ENCODE results near the gene COASY. TPM values are rescaled to one million over a fixed set of nuclear protein-coding genes. Genes with fewer than 3 reads are reported as not detected.
A peak's percentile ranks its signal among the peaks of the same experiment; 100 is the strongest.

Gene COASY
- total and polyA plus RNA-seq, 2 of the 4 experiments (the other 2 are of a cell fraction): 10.6 to 44.0 TPM

GRCh38 chr17:42577140-42577531 lies 15.2 kb downstream of the COASY start:
- peaks cover 33 to 68% of the 10 kb centered on the region in 2 experiments; a peak in 3 of 4 replicates for H3K79me1 ChIP-seq (ENCODE audit: low read depth in 1 of 2, low read length in 2 of 2)
- H3K4me1 ChIP-seq (ENCODE audit: control insufficient read depth, insufficient read depth, low read length): peaks cover 5% of the 10 kb centered on the region
- H3K9me3 ChIP-seq (ENCODE audit: control insufficient read depth, insufficient read depth, low read length): no peaks in the 10 kb centered on the region
- H3K4ac ChIP-seq (ENCODE audit: low read depth, low read length): peak overlapping the region; percentile 56
- ChIA-PET POLR2A (ENCODE audit: unreplicated experiment) (no interaction called here), CTCF (interaction anchor here (0.6 to 2.2 kb wide), 5 partner anchors 10 to 247 kb away, joined by 3 to 6 read pairs (median 5); partner anchors contain the start of gene BECN1)
- peak overlapping the region; percentile 42 for H3K56ac ChIP-seq (ENCODE audit: extremely low read depth, insufficient read depth, low read length)
- WGBS, 2 experiments (ENCODE audit: extremely low coverage in 2 of 2, insufficient read length in 1 of 2): 4% methylated on average over 11 of the region's 18 CpGs; no CpG with 5 or more reads in 1 of the 2 experiments
- peak overlapping the region; percentile 40; the same call in 1 of the 2 replicates for H3K27ac ChIP-seq (ENCODE audit: insufficient read depth, low read length)
- H4K91ac ChIP-seq (ENCODE audit: insufficient read depth, low read depth, low read length): peak overlapping the region; percentile 40; the same call in 1 of the 2 replicates
- H3K9ac ChIP-seq (ENCODE audit: low read depth, low read length): peak overlapping the region; percentile 54
- no peak overlapping the region for H2BK20ac ChIP-seq (ENCODE audit: low read depth, low read length)
- peak overlapping the region; percentile 13 to 65; a peak in 2 of 4 replicates for H4K8ac ChIP-seq (ENCODE audit: low read depth in 2 of 2, low read length in 2 of 2)
- no peak overlapping the region for H4K5ac ChIP-seq (ENCODE audit: low read depth, low read length)
- H2BK120ac ChIP-seq (ENCODE audit: low read depth, low read length): no peak overlapping the region
- H3K18ac ChIP-seq (ENCODE audit: low read depth, low read length): no peak overlapping the region
- in situ Hi-C loops (cut with MboI; ENCODE audit: low sequenced_read_pairs) (loop anchor here (5.0 kb wide), 1 partner anchor 105 kb away; the partner anchor contains the start of genes CCR10 and CNTNAP1), intact Hi-C loops (cut with micrococcal nuclease) (loop anchor here (2.0 to 5.0 kb wide), 2 partner anchors 32 to 185 kb away; partner anchors contain the start of genes RAMP2, RETREG3 and TUBG1), dilution Hi-C loops (cut with HindIII; ENCODE audit: low sequenced_read_pairs, unreplicated experiment) (no loop called here)
- peak overlapping the region; percentile 99 for H2AFZ ChIP-seq (replicated peaks; ENCODE audit: low read length, poor library complexity)
- H3K36me3 ChIP-seq (ENCODE audit: control insufficient read depth, insufficient read depth, low read length): peaks cover 40% of the 10 kb centered on the region
- peak overlapping the region; percentile 71; the same call in 1 of the 2 replicates for H2AK5ac ChIP-seq (ENCODE audit: low read depth, low read length)
- no peak overlapping the region for H2BK5ac ChIP-seq (ENCODE audit: low read depth, low read length, poor library complexity, severe bottlenecking)
- H3K4me2 ChIP-seq (ENCODE audit: low read depth, low read length): peak overlapping the region; percentile 76
- TF ChIP-seq MAZ (IDR thresholded peaks at IDR 0.05; ENCODE audit: borderline replicate concordance, low read depth, low read length) (no peak), CEBPB (IDR thresholded peaks at IDR 0.05; ENCODE audit: low read depth, low read length) (no peak), CHD1 (IDR thresholded peaks at IDR 0.05; ENCODE audit: low read depth, low read length) (no peak), MAFK (IDR thresholded peaks at IDR 0.05; ENCODE audit: low read depth, low read length) (no peak), CTCF (conservative IDR thresholded peaks at IDR 0.05; ENCODE audit: low read depth, low read length) (no peak), ELK1 (IDR thresholded peaks at IDR 0.05; ENCODE audit: borderline replicate concordance, low read depth, low read length) (no peak), USF2 (IDR thresholded peaks at IDR 0.05; ENCODE audit: low read depth, low read length) (no peak), RFX5 (IDR thresholded peaks at IDR 0.05; ENCODE audit: low read depth, low read length) (no peak), NFE2L2 (IDR thresholded peaks at IDR 0.05; ENCODE audit: low read depth, low read length) (no peak), BHLHE40 (IDR thresholded peaks at IDR 0.05; ENCODE audit: low read depth, low read length) (no peak), MXI1 (IDR thresholded peaks at IDR 0.05; ENCODE audit: borderline replicate concordance, low read depth, low read length) (no peak), SMC3 (IDR thresholded peaks at IDR 0.05; ENCODE audit: low read depth, low read length) (no peak), POLR2A (IDR thresholded peaks at IDR 0.05; ENCODE audit: low read depth, low read length) (no peak), RAD21 (IDR thresholded peaks at IDR 0.05; ENCODE audit: low read length) (no peak), RCOR1 (IDR thresholded peaks at IDR 0.05; ENCODE audit: insufficient replicate concordance, low read length) (no peak), FOS (IDR thresholded peaks at IDR 0.05; ENCODE audit: low read depth, low read length) (no peak)
- H2AK9ac ChIP-seq (replicated peaks; ENCODE audit: low read depth, low read length, poor library complexity): peak overlapping the region; percentile 99
- H2BK15ac ChIP-seq (ENCODE audit: low read depth, low read length): no peak overlapping the region
- H4K20me1 ChIP-seq (ENCODE audit: insufficient read depth, low read length): peaks cover 4% of the 10 kb centered on the region; the same call in 1 of the 2 replicates
- H3K27me3 ChIP-seq (ENCODE audit: control insufficient read depth, insufficient read depth, low read length): no peaks in the 10 kb centered on the region
- ATAC-seq (ENCODE audit: low read depth) (peak; percentile 10), DNase-seq (no peak)
- BruUV-seq (replicated peaks): no TSS peak
- peak overlapping the region; percentile 54 for H3K23ac ChIP-seq (ENCODE audit: low read depth, low read length)
- peak overlapping the region; percentile 30; the same call in 1 of the 2 replicates for H3K14ac ChIP-seq (replicated peaks; ENCODE audit: low read depth, low read length)
- peak overlapping the region; percentile 51 for H3K4me3 ChIP-seq (ENCODE audit: insufficient read depth, low read depth, low read length)
- H3K9me1 ChIP-seq (ENCODE audit: insufficient read depth, low read length): no peaks in the 10 kb centered on the region

Data from IMR-90 (cell line).